Measurements from ENCODE around the gene CTSZ. TPM values are rescaled to one million over a fixed set of nuclear protein-coding genes. Genes with fewer than 3 reads are reported as not detected.
"Not testable (repeated sequence)": the region's sequence is repeated elsewhere in the genome, so short reads cannot be mapped to it uniquely, and the experiment has no call there.

CTSZ gene
- total RNA-seq (2014; rRNA removed; shearing (Covaris generic)): 228 and 320 TPM in 2 replicates

- DNase-seq (ENCODE audit: low spot score): peak; percentile 29
These were observed at the start of gene CTSZ for GRCh38 chr20:59006864-59007664. Gene CTSZ (minus strand): TSS chr20:59007254. CDS start chr20:59007128, 126 bp downstream.

DNA sequence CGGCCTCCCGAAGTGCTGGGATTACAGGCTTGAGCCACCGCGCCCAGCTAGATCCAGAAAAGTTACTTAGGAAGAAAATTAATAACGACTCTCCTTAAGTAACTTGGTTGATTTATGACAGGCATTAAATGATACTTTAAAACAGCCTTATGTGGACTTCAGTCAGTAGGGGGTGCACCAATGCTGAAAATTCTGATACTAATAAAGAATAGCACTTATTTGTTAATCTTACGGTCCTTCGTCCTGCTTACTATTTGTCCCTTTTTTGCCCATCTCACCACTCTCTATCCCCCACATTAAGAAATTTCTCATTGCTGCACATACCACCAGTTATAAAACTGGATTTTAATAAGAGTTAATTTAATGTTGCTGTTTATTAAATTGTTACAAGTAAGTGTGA, 48.2 kb upstream of the CTSZ start:
- DNase-seq (ENCODE audit: low spot score): no peak

DNA sequence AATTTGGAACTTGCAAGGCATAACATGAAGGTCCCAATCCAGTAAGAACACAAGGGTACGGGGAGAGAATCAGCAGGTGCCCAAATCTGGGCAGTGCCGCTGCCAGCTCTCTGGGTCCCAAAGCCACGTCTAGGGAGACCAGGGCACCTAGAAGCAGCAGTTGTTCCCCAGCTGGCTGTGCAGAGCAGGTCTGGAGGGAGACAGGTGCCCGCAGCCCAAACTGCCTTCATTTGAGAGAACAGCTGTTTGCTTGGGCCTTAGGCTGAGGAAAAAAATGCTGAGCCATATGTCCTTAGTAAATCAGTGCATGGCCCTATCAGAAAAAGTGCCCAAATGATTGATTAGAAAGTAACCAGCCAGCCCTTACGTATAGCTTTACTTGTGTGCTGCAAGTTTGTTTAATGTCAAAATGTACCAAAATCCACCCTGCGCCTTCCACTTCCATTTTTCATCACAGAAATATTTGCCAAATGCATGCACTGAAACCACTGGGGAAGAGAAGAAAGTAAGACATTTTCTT, 44.7 kb upstream of the CTSZ start:
- no peak for DNase-seq (ENCODE audit: low spot score)

DNA sequence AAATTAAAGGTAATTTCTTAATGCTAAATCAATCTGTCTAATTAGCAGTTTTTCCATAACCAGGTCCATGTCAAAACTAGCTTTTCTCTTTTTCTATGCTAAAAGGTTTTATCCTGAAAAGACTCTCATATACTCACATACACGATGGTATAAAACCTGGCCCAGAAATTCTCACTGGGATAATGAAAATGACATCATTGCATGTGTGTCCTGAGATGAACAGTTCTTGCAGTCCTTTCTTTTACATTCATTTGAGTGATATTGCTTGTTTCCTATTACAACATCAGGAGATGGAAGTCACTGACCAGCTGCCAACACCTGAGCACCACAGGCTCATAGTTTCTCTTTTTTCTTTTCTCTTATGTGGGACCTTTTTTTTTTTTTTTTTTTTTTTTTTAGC, 43.4 kb upstream of the CTSZ start:
- no peak for DNase-seq (ENCODE audit: low spot score)

DNA sequence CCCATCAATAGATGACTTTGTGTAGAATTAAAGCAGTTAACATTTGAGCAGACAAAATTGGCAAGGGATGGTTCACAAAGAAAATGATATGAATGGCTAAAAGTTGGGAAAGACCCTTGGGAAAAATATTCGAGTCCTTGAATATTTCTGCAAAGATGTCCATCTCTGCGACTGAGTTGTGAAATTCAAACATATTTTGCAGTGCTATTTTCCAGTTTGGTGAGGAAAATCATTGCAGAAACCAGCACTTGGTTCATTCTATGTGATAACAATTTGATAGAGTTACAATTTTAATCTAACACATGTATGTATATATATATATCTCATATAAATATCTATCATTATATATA, 41.6 kb upstream of the CTSZ start:
- DNase-seq (ENCODE audit: low spot score): no peak

DNA sequence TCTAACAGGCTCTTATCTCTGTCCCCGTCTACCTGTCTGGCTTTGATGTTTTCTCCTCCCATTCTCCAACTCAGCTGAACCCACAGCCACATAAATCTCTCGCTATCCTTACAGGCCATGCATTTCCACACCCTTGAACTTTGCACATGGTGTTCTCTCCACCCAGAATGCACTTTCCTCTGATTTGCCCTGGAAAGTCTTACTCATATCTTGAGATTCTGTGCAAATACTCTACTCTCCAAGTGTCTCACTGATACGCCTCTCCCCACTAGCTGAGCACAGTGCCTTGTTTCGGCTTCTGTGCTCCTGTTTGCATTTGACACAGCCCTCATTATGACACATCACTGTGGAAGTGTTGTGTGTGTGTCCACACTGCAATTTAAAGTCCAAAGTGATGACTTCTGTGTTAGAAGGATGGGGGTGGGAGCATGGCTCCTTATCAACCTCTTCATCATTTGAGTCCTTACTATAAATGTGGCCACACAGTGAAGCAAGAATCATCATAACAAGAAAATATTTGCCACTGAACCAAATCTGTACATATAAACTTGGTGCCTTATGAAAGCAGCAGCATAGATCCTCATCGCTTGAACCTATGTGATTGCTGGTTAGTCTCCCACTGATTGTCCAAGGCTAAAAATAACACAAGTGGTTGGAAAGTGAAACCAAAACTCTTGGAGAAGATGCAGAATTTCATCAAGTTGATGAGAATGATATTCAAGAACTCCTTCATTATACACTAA, 41.1 kb upstream of the CTSZ start:
- DNase-seq (ENCODE audit: low spot score): peak; percentile 15

GRCh38 chr20:59046862-59047261, 39.8 kb upstream of the CTSZ start:
- DNase-seq (ENCODE audit: low spot score): no peak

GRCh38 chr20:59044796-59045195, 37.7 kb upstream of the CTSZ start:
- DNase-seq (ENCODE audit: low spot score): no peak

DNA sequence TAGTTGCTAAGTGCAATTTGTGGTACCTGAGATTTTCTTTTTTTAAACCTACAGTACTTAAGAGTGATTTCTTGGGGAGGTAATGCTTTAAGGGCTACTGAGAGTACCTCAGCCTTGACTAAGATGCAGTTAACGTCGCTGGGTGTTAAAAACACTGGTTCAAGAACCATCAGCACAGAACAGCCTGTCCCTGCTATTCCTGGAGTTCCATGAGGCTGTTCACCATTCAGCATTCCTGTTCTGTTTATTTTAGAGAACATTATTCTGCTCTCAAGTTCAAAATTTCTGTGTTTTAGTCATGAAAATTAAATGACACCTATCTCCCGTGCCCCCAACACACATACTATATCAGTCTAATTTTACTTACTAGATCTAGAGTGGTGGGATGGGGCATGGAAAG, 37.2 kb upstream of the CTSZ start:
- DNase-seq (ENCODE audit: low spot score): no peak

DNA sequence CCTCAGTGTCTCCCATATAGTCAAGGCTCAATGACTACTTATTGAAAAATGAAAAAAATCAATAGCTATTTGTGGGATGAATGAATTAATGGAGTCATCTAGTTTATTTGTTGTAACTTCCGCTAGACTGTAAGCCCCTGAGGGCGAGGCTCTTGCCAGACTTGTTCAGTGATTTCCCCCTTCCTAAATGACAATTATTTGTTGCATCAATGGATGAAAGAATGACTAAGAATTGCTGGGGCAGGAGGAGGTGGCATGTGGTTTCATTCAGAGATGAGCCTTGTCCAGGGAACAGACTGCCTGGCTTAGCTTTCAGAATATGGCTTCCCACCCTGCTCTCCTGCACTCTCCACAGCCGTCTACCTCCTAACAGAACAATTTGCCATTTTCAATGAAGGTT, 36.6 kb upstream of the CTSZ start:
- DNase-seq (ENCODE audit: low spot score): no peak

DNA sequence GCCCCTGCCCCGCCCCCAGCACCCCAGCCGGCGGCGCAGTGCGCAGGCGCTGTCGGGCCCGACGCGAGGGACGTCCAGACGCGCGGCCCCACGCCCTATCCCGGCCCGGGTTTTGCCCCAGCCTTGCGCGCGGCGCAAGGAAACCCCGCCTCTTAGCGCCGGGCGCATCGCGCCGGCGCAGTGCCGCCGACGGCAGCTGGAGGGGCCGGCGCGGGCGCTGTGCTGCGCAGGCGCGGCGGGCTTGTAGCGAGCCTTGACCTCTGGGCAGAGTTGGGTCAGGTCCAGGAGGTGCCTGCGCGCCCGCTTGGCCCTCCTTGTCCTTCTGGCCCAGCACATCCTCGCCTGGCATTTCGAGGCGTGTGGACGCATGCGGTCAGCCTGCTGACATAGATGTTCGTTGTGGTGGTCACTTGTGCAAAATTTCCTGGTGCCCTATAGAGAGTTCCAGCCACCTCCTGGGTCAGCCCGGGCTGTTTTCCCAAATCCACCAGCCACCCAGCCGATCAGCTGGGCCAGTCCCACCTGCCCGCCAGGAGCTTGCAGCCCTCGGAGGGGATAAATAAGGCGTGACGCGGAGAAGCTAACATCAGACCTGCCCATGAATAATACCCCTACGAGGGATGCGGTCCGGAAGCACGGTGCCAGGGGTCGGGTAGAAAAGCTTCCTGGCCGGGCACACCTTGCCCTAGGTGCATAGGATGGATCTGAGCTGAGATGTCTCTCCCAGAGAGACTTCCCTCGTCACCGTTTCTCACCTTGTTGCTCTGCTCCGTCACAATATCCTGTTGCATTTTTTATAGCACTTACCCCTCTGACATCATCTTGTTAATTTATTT, 36.0 kb upstream of the CTSZ start:
- DNase-seq (ENCODE audit: low spot score): peak; percentile 81

- DNase-seq (ENCODE audit: low spot score): no peak
These were observed 35.2 kb upstream of the CTSZ start, which contains the start of gene PRELID3B for GRCh38 chr20:59042151-59042795. Gene PRELID3B (minus strand): TSS chr20:59042786. CDS start chr20:59042730, 56 bp downstream.

- not testable (repeated sequence) for DNase-seq (ENCODE audit: low spot score)
These were observed 34.4 kb upstream of the CTSZ start for GRCh38 chr20:59041487-59041886.

DNA sequence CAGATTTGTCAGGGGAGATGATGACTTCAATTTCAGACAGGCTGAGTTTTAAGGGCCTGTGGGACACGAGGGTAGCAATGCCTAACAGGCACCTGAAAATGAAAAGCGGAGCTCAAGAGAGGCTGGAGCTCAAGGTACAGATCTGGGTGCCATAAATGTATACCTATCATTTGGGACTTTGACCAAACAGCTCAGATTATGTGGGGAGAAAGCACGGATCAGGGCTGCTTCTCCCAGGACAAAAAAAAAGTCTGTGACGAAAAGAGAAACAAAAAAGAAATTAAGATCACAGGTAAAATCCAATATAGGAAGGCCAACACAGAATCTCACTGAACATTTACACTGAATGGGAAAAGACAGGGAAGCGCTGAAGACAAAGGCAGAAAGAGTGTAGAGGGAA, 33.6 kb upstream of the CTSZ start:
- no peak for DNase-seq (ENCODE audit: low spot score)

- DNase-seq (ENCODE audit: low spot score): no peak
These were observed 32.2 kb upstream of the CTSZ start for GRCh38 chr20:59039233-59039632.

DNA sequence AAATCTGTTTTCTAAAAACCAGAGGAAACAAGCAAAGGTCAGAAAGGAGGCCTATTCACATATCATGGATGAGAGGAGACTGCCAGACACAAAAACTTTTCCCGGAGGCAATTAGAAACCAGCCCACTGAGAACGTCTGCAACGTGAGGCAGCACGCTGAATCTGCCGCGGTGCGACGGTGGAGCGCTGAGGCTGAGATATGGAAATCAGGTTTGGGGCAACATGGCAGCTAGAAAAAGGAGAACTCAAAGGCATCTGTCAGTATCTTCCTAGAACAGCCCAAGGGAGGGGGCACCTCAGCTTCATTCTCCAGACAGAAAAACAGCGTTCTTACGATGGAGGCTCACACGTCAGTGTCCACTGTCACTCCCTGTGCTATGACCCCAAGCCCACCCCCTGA, 30.3 kb upstream of the CTSZ start:
- no peak for DNase-seq (ENCODE audit: low spot score)

DNA sequence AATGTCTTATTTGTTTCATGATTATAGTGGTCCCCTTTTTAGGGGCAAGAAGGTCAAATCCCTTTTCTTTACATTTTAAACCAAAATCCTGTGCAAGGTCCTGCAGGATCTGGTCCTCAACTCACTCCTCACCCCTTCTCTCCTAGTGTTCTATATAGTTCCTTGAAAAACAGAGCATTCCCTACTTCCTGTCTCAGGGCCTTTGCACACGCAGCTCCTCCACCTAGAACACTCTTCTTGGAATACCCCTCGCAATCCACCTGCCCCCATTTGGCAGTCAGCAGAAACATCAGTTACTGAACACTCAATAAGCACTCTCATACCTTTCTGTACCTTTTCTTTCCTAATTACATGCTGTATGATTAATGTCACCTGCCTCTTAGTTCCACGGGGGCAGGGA, 28.3 kb upstream of the CTSZ start:
- no peak for DNase-seq (ENCODE audit: low spot score)

DNA sequence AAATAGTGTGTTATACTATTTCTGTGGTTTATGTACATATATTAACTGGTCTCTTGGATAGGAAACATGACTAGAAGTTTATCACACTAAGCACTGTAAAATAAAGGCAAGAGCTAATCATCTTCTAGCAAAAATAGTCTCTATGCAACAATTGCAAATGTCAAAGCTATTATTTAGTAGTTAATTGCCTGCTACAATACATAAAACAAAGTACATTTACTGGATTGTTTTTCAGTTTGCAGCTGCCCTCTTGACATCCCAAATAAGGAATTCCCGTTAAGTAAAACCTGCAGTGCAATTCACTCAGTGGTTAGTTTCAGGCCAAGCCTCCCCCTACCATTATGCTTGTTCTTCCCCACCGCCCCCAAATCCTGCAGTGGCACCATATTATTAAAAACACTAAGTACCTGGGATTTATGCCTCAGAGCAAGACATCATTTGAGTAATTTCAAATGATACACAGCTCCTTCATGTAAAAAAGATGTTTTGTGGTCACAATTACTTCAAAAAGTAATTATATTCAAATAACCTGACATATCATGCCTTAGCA, 26.6 kb upstream of the CTSZ start:
- no peak for DNase-seq (ENCODE audit: low spot score)

- DNase-seq (ENCODE audit: low spot score): no peak
These were observed 26.0 kb upstream of the CTSZ start for GRCh38 chr20:59033093-59033492.

DNA sequence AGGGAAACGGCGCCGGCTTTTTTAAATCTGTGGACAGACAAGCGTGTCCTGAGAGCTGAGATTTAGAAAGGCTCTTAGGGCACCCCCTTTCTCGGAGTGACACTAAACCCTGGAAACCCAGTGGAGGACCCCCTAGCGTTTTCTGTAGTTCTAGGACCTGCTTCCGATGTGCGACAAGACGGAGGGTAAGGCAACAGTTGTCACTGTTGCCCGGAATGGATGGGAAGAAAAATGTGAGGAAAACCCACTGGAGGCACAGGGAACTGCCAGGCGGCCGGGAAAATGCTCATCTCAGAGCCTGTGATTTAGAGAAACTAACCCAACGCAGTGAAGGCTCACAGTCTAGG, 25.6 kb upstream of the CTSZ start:
- peak; percentile 57 for DNase-seq (ENCODE audit: low spot score)

DNA sequence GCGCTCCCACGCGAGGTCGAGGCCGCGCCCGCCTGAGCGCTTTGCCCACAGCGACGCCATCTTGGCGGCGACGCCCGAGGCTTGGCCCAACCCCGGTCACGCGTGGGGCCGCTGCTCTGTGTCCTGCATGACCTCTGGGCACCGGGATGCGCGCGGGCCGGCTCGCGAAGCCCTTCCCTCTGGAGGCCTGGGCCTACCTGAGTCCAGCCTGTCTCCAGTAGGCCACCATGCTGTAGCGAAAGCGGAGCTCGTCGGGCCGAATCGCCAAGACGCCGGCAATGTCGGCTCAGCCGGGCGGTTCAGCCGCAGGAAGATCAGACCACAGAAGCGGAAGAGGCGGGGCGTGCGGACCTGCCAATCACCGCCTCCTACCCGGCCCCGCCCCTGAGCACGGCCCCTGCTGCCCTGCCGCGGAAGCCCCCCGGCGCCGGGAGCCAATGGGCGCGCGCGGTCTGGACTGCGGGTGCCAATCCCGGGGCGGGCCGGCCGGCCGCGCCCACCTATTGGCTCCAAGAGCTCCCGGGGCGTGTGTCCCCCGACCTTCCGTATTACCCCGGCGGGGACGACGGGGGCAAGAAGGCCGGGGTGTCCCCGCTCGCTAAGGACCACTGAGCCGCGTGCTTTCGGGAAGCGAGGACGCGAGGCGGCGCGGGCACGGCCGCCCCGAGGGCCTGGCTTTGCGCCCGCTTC, 25.1 kb upstream of the CTSZ start, which contains the start of gene ATP5F1E:
Gene ATP5F1E (minus strand): TSS at position 313 of the 690 bp plus-strand sequence. CDS start 84 bp downstream, at position 229.
- peak; percentile 95 for DNase-seq (ENCODE audit: low spot score)

All from A172 (cell line).